GM23338 (cell line): ENCODE results near the gene EFHD2. TPM values are rescaled to one million over a fixed set of nuclear protein-coding genes. Genes with fewer than 3 reads are reported as not detected.

Source experiments
- ATAC-seq: fragments of 200-7000 bp; cut with Tn5 transposase; 3 replicates; pipeline ENCODE4 v1.9.1; 2020
- DNase-seq: peaks from one replicate; pipeline ENCODE4 v3.0.0-alpha.2; 2015; ENCODE audit warnings: low spot score
- H2AFZ ChIP-seq: fragments of 200-600 bp; sonication (generic); 2 replicates; pipeline ENCODE4 v1.8.0; 2016; ENCODE audit warnings: antibody characterized with exemption, mild to moderate bottlenecking, moderate library complexity
- H3F3A ChIP-seq: fragments of 200-600 bp; sonication (generic); replicated peaks from 2 replicates; pipeline ENCODE4 v1.8.0; 2017; ENCODE audit warnings: antibody characterized with exemption, mixed run types, low read depth
- H3K27ac ChIP-seq: fragments of 200-600 bp; sonication (generic); 2 replicates; pipeline ENCODE4 v1.6.1; 2016; ENCODE audit warnings: low read depth
- H3K27me3 ChIP-seq: fragments of 200-600 bp; sonication (generic); 2 replicates; pipeline ENCODE4 v1.8.0; 2016; ENCODE audit warnings: mild to moderate bottlenecking, mixed run types, moderate library complexity; ENCODE audit not compliant: insufficient read depth
- H3K36me3 ChIP-seq: fragments of 200-600 bp; sonication (generic); 2 replicates; pipeline ENCODE4 v1.8.0; 2016; ENCODE audit warnings: mild to moderate bottlenecking; ENCODE audit not compliant: insufficient read depth
- H3K4me1 ChIP-seq: fragments of 200-600 bp; sonication (generic); 2 replicates; pipeline ENCODE4 v1.8.0; 2016; ENCODE audit warnings: mild to moderate bottlenecking, moderate library complexity; ENCODE audit not compliant: insufficient read depth
- H3K4me2 ChIP-seq: fragments of 200-600 bp; sonication (generic); 2 replicates; pipeline ENCODE4 v1.7.1; 2017; ENCODE audit warnings: mixed run types
- H3K4me3 ChIP-seq: fragments of 200-600 bp; sonication (generic); 2 replicates; pipeline ENCODE4 v1.6.1; 2016; ENCODE audit warnings: mixed run types
- H3K79me2 ChIP-seq: fragments of 200-600 bp; sonication (generic); replicated peaks from 2 replicates; pipeline ENCODE4 v1.8.0; 2017; ENCODE audit warnings: mild to moderate bottlenecking; ENCODE audit not compliant: insufficient read depth
- H3K9me2 ChIP-seq: fragments of 200-600 bp; sonication (generic); 2 replicates; pipeline ENCODE4 v1.8.0; 2017; ENCODE audit not compliant: insufficient read depth
- H4K20me1 ChIP-seq: fragments of 200-600 bp; sonication (generic); replicated peaks from 2 replicates; pipeline ENCODE4 v1.8.0; 2017; ENCODE audit warnings: mild to moderate bottlenecking; ENCODE audit not compliant: insufficient read depth
- H3K27ac Mint-ChIP-seq: 2 replicates; pipeline ENCODE4 v1.8.0; 2020; ENCODE audit warnings: inconsistent platforms, mild to moderate bottlenecking, moderate library complexity, mixed read lengths
- H3K27me3 Mint-ChIP-seq: 3 replicates; pipeline ENCODE4 v1.8.0; 2022; ENCODE audit warnings: low read depth, mild to moderate bottlenecking, moderate library complexity, mixed read lengths, inconsistent platforms; ENCODE audit not compliant: insufficient read depth, poor library complexity
- H3K36me3 Mint-ChIP-seq: 3 replicates; pipeline ENCODE4 v1.8.0; 2021; ENCODE audit warnings: low read depth, mild to moderate bottlenecking, inconsistent platforms, moderate library complexity, mixed read lengths
- H3K4me1 Mint-ChIP-seq: 3 replicates; pipeline ENCODE4 v1.8.0; 2020; ENCODE audit warnings: mild to moderate bottlenecking, inconsistent platforms, mixed read lengths
- H3K4me3 Mint-ChIP-seq: 3 replicates; pipeline ENCODE4 v1.8.0; 2021; ENCODE audit warnings: moderate library complexity, mild to moderate bottlenecking, inconsistent platforms, mixed read lengths
- H3K9me3 Mint-ChIP-seq: 3 replicates; pipeline ENCODE4 v1.8.0; 2020; ENCODE audit warnings: moderate library complexity, mild to moderate bottlenecking, inconsistent platforms, mixed read lengths
- CTCF ChIP-seq, 2 experiments: fragments of 200-600 bp in 1 of 2; sonication (generic) in 1 of 2; conservative IDR thresholded peaks; 2 replicates each; pipeline versions ENCODE4 v1.5.1 to v1.6.1; 2016 to 2017; ENCODE audit warnings: antibody characterized with exemption in 2 of 2, low read depth in 2 of 2, mild to moderate bottlenecking in 2 of 2, moderate library complexity in 1 of 2
- ETS1 ChIP-seq: IDR thresholded peaks from 2 replicates; pipeline ENCODE4 v1.6.1; 2016; ENCODE audit warnings: antibody characterized with exemption
- EZH2 ChIP-seq: fragments of 200-600 bp; sonication (generic); IDR thresholded peaks from one replicate; pipeline ENCODE4 v1.8.0; 2017; ENCODE audit warnings: antibody characterized with exemption, mild to moderate bottlenecking, low read depth; ENCODE audit not compliant: unreplicated experiment
- JUNB ChIP-seq: IDR thresholded peaks from one replicate; pipeline ENCODE4 v1.6.1; 2016; ENCODE audit warnings: antibody characterized with exemption; ENCODE audit not compliant: unreplicated experiment
- NANOG ChIP-seq: IDR thresholded peaks from 2 replicates; pipeline ENCODE4 v1.6.1; 2016; ENCODE audit warnings: antibody characterized with exemption, borderline replicate concordance
- REST ChIP-seq: IDR thresholded peaks from one replicate; pipeline ENCODE4 v1.6.1; 2018; ENCODE audit warnings: antibody characterized with exemption; ENCODE audit not compliant: unreplicated experiment
- ZNF462 ChIP-seq: fragments of 250-450 bp; sonication (Bioruptor Pico); IDR thresholded peaks from 2 replicates; pipeline ENCODE4 v1.5.0; 2020; ENCODE audit warnings: mild to moderate bottlenecking, moderate library complexity
- polyA plus RNA-seq: library from polyadenylated mRNA; unstranded; fragments of >200 nt; fragmentation: Nextera tagmentation; extraction: Ambion mirVana; gene quantifications from 2 replicates; pipeline ENCODE4 v1.2.1, GENCODE V29; 2016
- total RNA-seq: library from RNA; depleted of rRNA; stranded (reverse); fragments of >200 nt; shearing (Covaris generic); gene quantifications from 2 replicates; pipeline ENCODE4 v1.2.3, GENCODE V29; 2014

Gene EFHD2
- total and polyA plus RNA-seq, 2 experiments from 2014 or later, result 22.8 to 23.7 TPM

- Histone ChIP-seq H3K4me1 (peaks cover 10% of the 10 kb centered on the region), H3K4me2 (no peak overlapping the region), H3K36me3 (no peaks in the 10 kb centered on the region), H3F3A (no peaks in the 10 kb centered on the region), H2AFZ (no peak overlapping the region), H3K4me3 (no peak overlapping the region), H3K27ac (no peak overlapping the region), H3K27me3 (peaks cover 24% of the 10 kb centered on the region), H4K20me1 (no peaks in the 10 kb centered on the region; the same call in 1 of the 2 replicates), H3K79me2 (no peaks in the 10 kb centered on the region), H3K9me2 (no peaks in the 10 kb centered on the region)
- no peak for TF ChIP-seq EZH2
- no peak for TF ChIP-seq JUNB
- no peak for TF ChIP-seq ETS1
- TF ChIP-seq NANOG, result no peak
- no peak for TF ChIP-seq REST
- TF ChIP-seq ZNF462 (CRISPR knock-in tag), result no peak
- TF ChIP-seq CTCF (conservative IDR thresholded peaks at IDR 0.05; ENCODE audit: low read depth in 2 of 2), result no peak
- peaks cover 25% of the 10 kb centered on the region for H3K4me1 Mint-ChIP-seq
- DNase-seq, result no peak
- no peak overlapping the region for H3K27ac Mint-ChIP-seq
- ATAC-seq, result no peak
- H3K27me3 Mint-ChIP-seq, result peaks cover 22% of the 10 kb centered on the region
- no peaks in the 10 kb centered on the region for H3K36me3 Mint-ChIP-seq
- H3K4me3 Mint-ChIP-seq, result no peak overlapping the region; the same call in 2 of the 3 replicates
- H3K9me3 Mint-ChIP-seq, result no peaks in the 10 kb centered on the region; the same call in 2 of the 3 replicates
Observed at GRCh38 chr1:15412175-15412800, 2.6 kb downstream of the EFHD2 start.
